A549 (cell line): ENCODE measurements around the gene SUV39H1. TPM values are rescaled to one million over a fixed set of nuclear protein-coding genes. Genes with fewer than 3 reads are reported as not detected.
"Not testable (repeated sequence)": the region's sequence is repeated elsewhere in the genome, so short reads cannot be mapped to it uniquely, and the experiment has no call there.

Source experiments
- ATAC-seq, 2 experiments: fragments of 200-7000 bp in 1 of 2; fragments of >200 bp in 1 of 2; cut with Nextera tagmentation in 1 of 2; cut with Tn5 transposase in 1 of 2; 3 replicates each; pipeline versions ENCODE4 v1.8.0 to v1.9.1; 2018 to 2020; ENCODE audit warnings: mild to moderate bottlenecking in 1 of 2, moderate library complexity in 1 of 2
- CTCF ChIA-PET: fragments of 300-600 bp; sonication (Branson Sonifier 250); formaldehyde crosslinking; extraction: SDS; loops from one replicate; lab custom pipeline; 2021; ENCODE audit warnings: antibody characterized with exemption, inconsistent platforms; lab: Yijun Ruan, JAX
- POLR2A ChIA-PET: fragments of 350-600 bp; formaldehyde crosslinking; extraction: SDS; loops from one replicate; lab custom pipeline; 2021; ENCODE audit warnings: antibody characterized with exemption, inconsistent platforms; lab: Yijun Ruan, JAX
- DNase-seq, 2 experiments: peaks; one replicate each; pipeline versions ENCODE4 v3.0.0 to v3.0.0-alpha.2; 2011 to 2016; ENCODE audit warnings: low read depth in 1 of 2, low spot score in 1 of 2
- FAIRE-seq: peaks from 2 replicates; lab custom pipeline; 2011; peaks lifted over from hg19 to GRCh38; lab: Jason Lieb, UNC
- H3K27ac ChIP-seq, 2 experiments: fragments of >200 bp; sonication (Bioruptor Twin); formaldehyde crosslinking; 3 replicates each; pipeline ENCODE4 v1.5.1; 2016 to 2017
- H3K4me1 ChIP-seq: fragments of >200 bp; sonication (Bioruptor Twin); formaldehyde crosslinking; 3 replicates; pipeline ENCODE4 v1.6.1; 2016
- H3K4me2 ChIP-seq: fragments of >200 bp; sonication (Bioruptor Twin); formaldehyde crosslinking; 3 replicates; pipeline ENCODE4 v1.6.1; 2016
- H3K4me3 ChIP-seq: fragments of >200 bp; sonication (Bioruptor Twin); formaldehyde crosslinking; 3 replicates; pipeline ENCODE4 v1.5.1; 2016
- H3K9me3 ChIP-seq: fragments of >200 bp; sonication (Bioruptor Twin); formaldehyde crosslinking; 3 replicates; pipeline ENCODE4 v1.6.1; 2016
- BHLHE40 ChIP-seq: IDR thresholded peaks from 2 replicates; pipeline ENCODE4 v1.6.1; 2012; ENCODE audit warnings: low read depth, low read length, inconsistent platforms
- CEBPB ChIP-seq, 2 experiments: fragments of >200 bp in 1 of 2; sonication (Bioruptor Twin) in 1 of 2; formaldehyde crosslinking in 1 of 2; IDR thresholded peaks; 2 replicates each; pipeline ENCODE4 v1.6.1; 2012 to 2016
- EHMT2 ChIP-seq: fragments of 200-600 bp; sonication (generic); IDR thresholded peaks from 2 replicates; pipeline ENCODE4 v1.6.1; 2016; ENCODE audit warnings: antibody characterized with exemption, low read depth, mild to moderate bottlenecking, moderate library complexity
- EP300 ChIP-seq, 2 experiments: fragments of >200 bp; sonication (Bioruptor Twin); formaldehyde crosslinking; IDR thresholded peaks; 2 replicates in 1 of 2; 3 replicates in 1 of 2; pipeline ENCODE4 v1.6.1; 2016 to 2017
- HOXB13 ChIP-seq: fragments of 250-450 bp; sonication (Bioruptor Pico); IDR thresholded peaks from 2 replicates; pipeline ENCODE4 v1.5.0; 2020; ENCODE audit warnings: low read depth, mild to moderate bottlenecking, moderate library complexity
- HOXB5 ChIP-seq: fragments of 250-450 bp; sonication (Bioruptor Pico); IDR thresholded peaks from 2 replicates; pipeline ENCODE4 v1.5.0; 2020; ENCODE audit warnings: mild to moderate bottlenecking, moderate library complexity
- JUN ChIP-seq, 2 experiments: fragments of >200 bp; sonication (Bioruptor Twin); formaldehyde crosslinking; IDR thresholded peaks; 2 replicates in 1 of 2; 3 replicates in 1 of 2; pipeline ENCODE4 v1.6.1; 2016 to 2017
- NFE2L2 ChIP-seq: fragments of 150-350 bp; conservative IDR thresholded peaks from 2 replicates; pipeline ENCODE4 v1.6.1; 2014; ENCODE audit warnings: low read length
- NR3C1 ChIP-seq: fragments of >200 bp; sonication (Bioruptor Twin); formaldehyde crosslinking; IDR thresholded peaks from 3 replicates; pipeline ENCODE4 v1.6.1; 2017
- PHF8 ChIP-seq: fragments of 200-600 bp; sonication (generic); IDR thresholded peaks from 2 replicates; pipeline ENCODE4 v1.6.1; 2016; ENCODE audit warnings: low read depth, mild to moderate bottlenecking, antibody characterized with exemption, moderate library complexity, borderline replicate concordance
- POLR2A ChIP-seq: IDR thresholded peaks from 2 replicates; pipeline ENCODE4 v1.6.1; 2012; ENCODE audit warnings: mild to moderate bottlenecking, low read length
- POLR2AphosphoS2 ChIP-seq: conservative IDR thresholded peaks from 2 replicates; pipeline ENCODE4 v1.6.1; 2012; ENCODE audit warnings: low read length, improper control_type of control experiment, inconsistent platforms
- RAD21 ChIP-seq, 2 experiments: fragments of >200 bp in 1 of 2; sonication (Bioruptor Twin) in 1 of 2; formaldehyde crosslinking in 1 of 2; IDR thresholded peaks in 1 of 2; conservative IDR thresholded peaks in 1 of 2; 2 replicates in 1 of 2; 3 replicates in 1 of 2; pipeline ENCODE4 v1.6.1; 2012 to 2018; ENCODE audit warnings: inconsistent platforms in 1 of 2
- RCOR1 ChIP-seq: fragments of 150-350 bp; IDR thresholded peaks from 2 replicates; pipeline ENCODE4 v1.6.1; 2014; ENCODE audit warnings: antibody characterized with exemption, low read length, low read depth
- RFX5 ChIP-seq: fragments of 450-650 bp; IDR thresholded peaks from 2 replicates; pipeline ENCODE4 v1.7.1; 2014; ENCODE audit warnings: antibody characterized with exemption, mild to moderate bottlenecking, moderate library complexity
- TFCP2L1 ChIP-seq: fragments of 250-450 bp; sonication (Bioruptor Pico); IDR thresholded peaks from 2 replicates; pipeline ENCODE4 v1.5.0; 2021; ENCODE audit warnings: mild to moderate bottlenecking
- TP53 ChIP-seq: fragments of 250-450 bp; sonication (Bioruptor Pico); IDR thresholded peaks from 2 replicates; pipeline ENCODE4 v1.5.0; 2021; ENCODE audit warnings: mild to moderate bottlenecking, moderate library complexity
- ZC3H11A ChIP-seq: fragments of 450-650 bp; IDR thresholded peaks from 2 replicates; pipeline ENCODE4 v1.6.1; 2014; ENCODE audit warnings: antibody characterized with exemption, mild to moderate bottlenecking
- ZFP36 ChIP-seq: fragments of 450-650 bp; IDR thresholded peaks from 2 replicates; pipeline ENCODE4 v1.6.1; 2014; ENCODE audit warnings: borderline replicate concordance; ENCODE audit not compliant: partially characterized antibody
- ZSCAN20 ChIP-seq: fragments of 250-450 bp; sonication (Bioruptor Pico); IDR thresholded peaks from 2 replicates; pipeline ENCODE4 v1.8.0; 2022; ENCODE audit warnings: mild to moderate bottlenecking, moderate library complexity
- WGBS: methylation state at CpG from one replicate; pipeline ENCODE4 v1.1.6; 2017; ENCODE audit errors: missing lambda C conversion rate; 5-methylcytosine and 5-hydroxymethylcytosine counted together
- polyA plus RNA-seq, 4 experiments: library from polyadenylated mRNA; depleted of rRNA in 3 of 4; stranded (reverse); fragments of >200 nt; fragmentation: RNase III in 1 of 4; extraction: RNeasy Plus Mini Kit Qiagen cat#74134 plus additional on column Dnase treatment in 1 of 4; gene quantifications; 2 replicates in 3 of 4; 3 replicates in 1 of 4; pipeline ENCODE4 v1.2.3, GENCODE V29; 2011 to 2017
- TF ChIP-seq, protein P1 (sequence below): IDR thresholded peaks from 2 replicates; pipeline ENCODE4 v1.6.1; 2012
- TF ChIP-seq, protein P2 (sequence below): fragments of >200 bp; sonication (Bioruptor Twin); formaldehyde crosslinking; IDR thresholded peaks from 3 replicates; pipeline ENCODE4 v1.6.1; 2016
- TF ChIP-seq, protein P3 (sequence below): fragments of 150-350 bp; IDR thresholded peaks from 2 replicates; pipeline ENCODE4 v1.6.1; 2014; ENCODE audit warnings: low read depth, mild to moderate bottlenecking, low read length
- TF ChIP-seq, protein P4 (sequence below): fragments of >200 bp; sonication (Bioruptor Twin); formaldehyde crosslinking; IDR thresholded peaks from 3 replicates; pipeline ENCODE4 v1.5.1; 2016

The SUV39H1 gene
- polyA plus RNA-seq, 2 of the 4 experiments (the other 2 are of a cell fraction), result 13.4 to 19.9 TPM

DNA sequence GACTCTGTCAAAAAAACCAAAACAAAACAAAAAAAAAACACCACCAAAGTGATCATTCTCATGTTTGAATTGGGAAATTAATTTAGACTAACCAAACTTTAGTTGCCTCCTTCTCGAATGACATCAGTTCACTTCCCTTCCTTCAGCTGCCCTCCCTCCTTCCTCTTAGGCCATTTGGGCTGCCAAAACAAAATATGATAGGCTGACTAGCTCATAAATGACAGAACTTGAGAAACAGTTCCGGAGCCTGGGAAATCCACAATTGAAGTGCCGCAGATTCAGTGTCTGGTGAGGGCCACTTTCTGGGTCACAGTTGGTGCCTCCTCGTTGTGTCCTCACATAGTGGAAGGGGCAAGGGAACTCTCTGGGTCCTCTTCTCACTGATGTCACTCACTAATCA lies 29.0 kb upstream of the SUV39H1 start:
- Histone ChIP-seq H3K4me2 (no peak overlapping the region), H3K9me3 (no peaks in the 10 kb centered on the region)
- WGBS, result 76% methylated on average over 4 of the region's 4 CpGs
- CTCF ChIA-PET, result interaction anchor here (0.6 kb wide), 1 partner anchor 239 kb away, joined by 5 read pairs; no protein-coding TSS in a partner anchor
- no peak for DNase-seq
- POLR2A ChIA-PET, result no interaction called here
- no peak for TF ChIP-seq HOXB5 (CRISPR knock-in tag)
- TF ChIP-seq ZC3H11A, result no peak
- TF ChIP-seq, all 56 proteins: peak for 0
- no peak overlapping the region for H3K4me3 ChIP-seq
- FAIRE-seq (no peak), ATAC-seq (no peak)
- H3K27ac ChIP-seq, result no peak overlapping the region
- no peaks in the 10 kb centered on the region for H3K4me1 ChIP-seq

DNA sequence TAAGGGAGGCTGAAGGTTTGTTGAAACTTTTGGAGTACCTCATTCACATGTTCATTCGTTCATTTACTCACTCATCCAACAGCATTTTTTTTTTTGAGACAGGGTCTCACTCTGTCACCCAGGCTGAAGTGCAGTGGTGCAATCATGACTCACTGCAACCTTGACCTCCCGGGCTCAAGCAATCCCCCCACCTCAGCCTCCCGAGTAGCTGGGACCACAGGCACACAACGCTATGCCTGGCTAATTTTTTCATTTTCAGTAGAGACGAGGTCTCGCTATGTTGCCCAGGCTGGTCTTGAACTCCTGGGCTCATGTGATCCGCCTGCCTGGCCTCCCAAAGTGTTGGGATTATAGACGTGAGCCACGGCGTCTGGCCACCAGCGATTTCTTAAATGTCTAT lies 28.3 kb upstream of the SUV39H1 start:
- DNase-seq, FAIRE-seq: not testable (repeated sequence)

DNA sequence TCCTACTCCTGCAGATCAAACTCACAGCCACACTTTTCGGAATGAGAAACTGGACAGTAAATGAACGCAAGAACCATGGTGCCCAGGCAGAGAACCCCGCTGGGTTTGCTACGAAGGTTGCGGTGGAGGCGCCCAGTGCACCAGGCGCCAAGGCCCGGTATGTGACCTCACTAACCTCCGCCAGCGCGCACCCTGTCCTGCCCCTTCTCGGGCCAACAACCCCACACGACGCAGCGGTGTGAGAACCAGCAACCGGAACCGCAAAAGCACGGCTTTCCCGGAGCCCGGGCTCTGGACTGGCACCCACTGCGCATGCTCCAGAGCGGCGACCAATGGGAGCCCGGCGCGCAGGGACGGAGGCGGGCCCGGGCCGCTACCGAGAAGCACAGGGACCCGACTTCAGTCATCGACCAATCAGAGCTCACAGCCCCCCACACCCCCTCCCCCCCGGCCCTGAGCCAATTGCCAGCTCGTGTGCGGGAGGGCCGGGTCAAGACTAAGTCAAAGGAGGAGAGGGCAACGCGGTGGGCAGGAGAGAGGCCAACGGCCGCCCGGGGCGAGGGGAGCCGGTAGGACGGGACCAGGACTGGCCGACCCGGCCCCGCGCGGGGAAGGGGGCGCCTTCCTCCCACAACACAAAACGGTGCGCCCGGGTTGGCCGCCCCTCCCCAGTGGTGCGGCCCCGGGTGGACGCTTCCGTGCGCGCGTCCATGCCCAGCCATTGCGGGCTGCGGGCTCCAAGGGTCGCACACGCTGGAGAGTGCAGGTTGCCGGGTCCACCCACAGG lies 20.2 kb upstream of the SUV39H1 start:
- Histone ChIP-seq H3K4me2 (peak overlapping the region; percentile 94), H3K4me1 (peaks cover 10% of the 10 kb centered on the region; the same call in 1 of the 3 replicates), H3K4me3 (peak overlapping the region; percentile 80), H3K9me3 (no peaks in the 10 kb centered on the region), H3K27ac (peak overlapping the region; percentile 96 to 99)
- ATAC-seq (peak; percentile 98 to 99), FAIRE-seq (no peak), DNase-seq (peak; percentile 92 to 95)
- POLR2A ChIA-PET, result interaction anchor here (0.6 kb wide), 1 partner anchor 61 kb away, joined by 4 read pairs; no protein-coding TSS in a partner anchor
- WGBS, result 7% methylated on average over 9 of the region's 67 CpGs
- TF ChIP-seq, protein P1, sequence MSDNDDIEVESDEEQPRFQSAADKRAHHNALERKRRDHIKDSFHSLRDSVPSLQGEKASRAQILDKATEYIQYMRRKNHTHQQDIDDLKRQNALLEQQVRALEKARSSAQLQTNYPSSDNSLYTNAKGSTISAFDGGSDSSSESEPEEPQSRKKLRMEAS, result peak; percentile 61
- TF ChIP-seq TFCP2L1 (CRISPR knock-in tag) (0 out of 2 replicates have a peak, but pooled peaks have one; percentile 31), JUN (IDR thresholded peaks at IDR 0.05) (peak; percentile 60 to 72; a peak in 4 of 5 replicates), PHF8 (peak; percentile 49; the same call in 1 of the 2 replicates), POLR2AphosphoS2 (no peak), ZSCAN20 (no peak), HOXB5 (CRISPR knock-in tag) (no peak), POLR2A (peak; percentile 64)
- TF ChIP-seq, protein P2, sequence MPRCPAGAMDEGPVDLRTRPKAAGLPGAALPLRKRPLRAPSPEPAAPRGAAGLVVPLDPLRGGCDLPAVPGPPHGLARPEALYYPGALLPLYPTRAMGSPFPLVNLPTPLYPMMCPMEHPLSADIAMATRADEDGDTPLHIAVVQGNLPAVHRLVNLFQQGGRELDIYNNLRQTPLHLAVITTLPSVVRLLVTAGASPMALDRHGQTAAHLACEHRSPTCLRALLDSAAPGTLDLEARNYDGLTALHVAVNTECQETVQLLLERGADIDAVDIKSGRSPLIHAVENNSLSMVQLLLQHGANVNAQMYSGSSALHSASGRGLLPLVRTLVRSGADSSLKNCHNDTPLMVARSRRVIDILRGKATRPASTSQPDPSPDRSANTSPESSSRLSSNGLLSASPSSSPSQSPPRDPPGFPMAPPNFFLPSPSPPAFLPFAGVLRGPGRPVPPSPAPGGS, result peak; percentile 84; the same call in 2 of the 3 replicates
- TF ChIP-seq, protein P3, sequence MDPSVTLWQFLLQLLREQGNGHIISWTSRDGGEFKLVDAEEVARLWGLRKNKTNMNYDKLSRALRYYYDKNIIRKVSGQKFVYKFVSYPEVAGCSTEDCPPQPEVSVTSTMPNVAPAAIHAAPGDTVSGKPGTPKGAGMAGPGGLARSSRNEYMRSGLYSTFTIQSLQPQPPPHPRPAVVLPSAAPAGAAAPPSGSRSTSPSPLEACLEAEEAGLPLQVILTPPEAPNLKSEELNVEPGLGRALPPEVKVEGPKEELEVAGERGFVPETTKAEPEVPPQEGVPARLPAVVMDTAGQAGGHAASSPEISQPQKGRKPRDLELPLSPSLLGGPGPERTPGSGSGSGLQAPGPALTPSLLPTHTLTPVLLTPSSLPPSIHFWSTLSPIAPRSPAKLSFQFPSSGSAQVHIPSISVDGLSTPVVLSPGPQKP, result no peak
- CTCF ChIA-PET, result no interaction called here

More for the DNA sequence above, 28.3 kb upstream of the SUV39H1 start:
- H3K4me2 ChIP-seq, CTCF ChIA-PET, ATAC-seq, H3K4me1 ChIP-seq, H3K27ac ChIP-seq, H3K9me3 ChIP-seq, H3K4me3 ChIP-seq, POLR2A ChIA-PET: not testable (repeated sequence)
- 84% methylated on average over 9 of the region's 11 CpGs for WGBS

DNA sequence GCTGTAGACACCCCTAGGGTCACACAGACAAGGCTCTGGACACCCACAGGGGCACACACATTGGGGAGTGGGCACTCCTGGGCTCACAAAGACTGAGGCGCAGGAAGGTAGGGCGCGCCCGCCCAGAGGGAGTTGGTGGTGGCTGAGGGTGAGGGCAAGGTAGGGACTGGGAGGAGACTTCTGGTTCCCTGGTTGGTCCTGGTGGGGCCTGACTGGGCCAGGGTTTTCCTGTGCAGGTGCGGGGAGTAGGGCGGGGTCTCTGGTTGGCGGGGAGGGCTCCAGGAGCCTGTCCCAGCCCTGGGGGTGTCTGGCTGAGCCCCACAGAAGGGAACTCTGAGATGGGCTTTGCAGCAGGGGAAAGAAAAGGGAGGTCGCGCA lies 19.7 kb upstream of the SUV39H1 start:
- Histone ChIP-seq H3K9me3 (no peaks in the 10 kb centered on the region), H3K27ac (peak overlapping the region; percentile 96 to 99), H3K4me2 (peak overlapping the region; percentile 93), H3K4me1 (peaks cover 10% of the 10 kb centered on the region; the same call in 1 of the 3 replicates), H3K4me3 (peak overlapping the region; percentile 80)
- ChIA-PET POLR2A (interaction anchor here (0.6 kb wide), 1 partner anchor 60 kb away, joined by 4 read pairs; no protein-coding TSS in a partner anchor), CTCF (no interaction called here)
- WGBS, result 27% methylated on average over 4 of the region's 9 CpGs
- DNase-seq (peak in 1 of 2 experiments; percentile 10), FAIRE-seq (no peak), ATAC-seq (peak; percentile 48 to 61; a peak in 4 of 6 replicates)
- TF ChIP-seq NR3C1 (no peak), EHMT2 (no peak), HOXB13 (no peak), EP300 (IDR thresholded peaks at IDR 0.05) (no peak), ZFP36 (no peak), CEBPB (IDR thresholded peaks at IDR 0.05) (no peak), TP53 (CRISPR knock-in tag) (no peak), NFE2L2 (no peak), RAD21 (conservative IDR thresholded peaks at IDR 0.05 in 1 of 2, IDR thresholded peaks at IDR 0.05 in 1 of 2) (no peak), RFX5 (no peak), BHLHE40 (no peak), RCOR1 (no peak), JUN (IDR thresholded peaks at IDR 0.05) (no peak)
- TF ChIP-seq, protein P4, sequence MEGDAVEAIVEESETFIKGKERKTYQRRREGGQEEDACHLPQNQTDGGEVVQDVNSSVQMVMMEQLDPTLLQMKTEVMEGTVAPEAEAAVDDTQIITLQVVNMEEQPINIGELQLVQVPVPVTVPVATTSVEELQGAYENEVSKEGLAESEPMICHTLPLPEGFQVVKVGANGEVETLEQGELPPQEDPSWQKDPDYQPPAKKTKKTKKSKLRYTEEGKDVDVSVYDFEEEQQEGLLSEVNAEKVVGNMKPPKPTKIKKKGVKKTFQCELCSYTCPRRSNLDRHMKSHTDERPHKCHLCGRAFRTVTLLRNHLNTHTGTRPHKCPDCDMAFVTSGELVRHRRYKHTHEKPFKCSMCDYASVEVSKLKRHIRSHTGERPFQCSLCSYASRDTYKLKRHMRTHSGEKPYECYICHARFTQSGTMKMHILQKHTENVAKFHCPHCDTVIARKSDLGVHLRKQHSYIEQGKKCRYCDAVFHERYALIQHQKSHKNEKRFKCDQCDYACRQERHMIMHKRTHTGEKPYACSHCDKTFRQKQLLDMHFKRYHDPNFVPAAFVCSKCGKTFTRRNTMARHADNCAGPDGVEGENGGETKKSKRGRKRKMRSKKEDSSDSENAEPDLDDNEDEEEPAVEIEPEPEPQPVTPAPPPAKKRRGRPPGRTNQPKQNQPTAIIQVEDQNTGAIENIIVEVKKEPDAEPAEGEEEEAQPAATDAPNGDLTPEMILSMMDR, result no peak
